GOT3 (cell line): ENCODE results near the gene PRKCG.

ENCODE experiments used
- DNase-seq: peaks from one replicate; lab custom pipeline; 2025; ENCODE audit warnings: mixed read lengths; lab: John Stamatoyannopoulos, UW

PRKCG gene

GRCh38 chr19:53898636-53899341, 16.8 kb downstream of the PRKCG start:
- no peak for DNase-seq

- DNase-seq, result no peak
These were observed 18.3 kb downstream of the PRKCG start for GRCh38 chr19:53900191-53900860.

- no peak for DNase-seq
These were observed 21.2 kb downstream of the PRKCG start for GRCh38 chr19:53903055-53903680.

- DNase-seq, result no peak
These were observed 22.9 kb downstream of the PRKCG start for GRCh38 chr19:53904909-53905308.

GRCh38 chr19:53905787-53906186, 23.8 kb downstream of the PRKCG start:
- DNase-seq, result no peak

GRCh38 chr19:53906211-53907192, 24.5 kb downstream of the PRKCG start:
- no peak for DNase-seq

GRCh38 chr19:53907193-53907581, 25.2 kb downstream of the PRKCG start:
- DNase-seq, result no peak

GRCh38 chr19:53907690-53908089, 25.7 kb downstream of the PRKCG start:
- no peak for DNase-seq

- no peak for DNase-seq
These were observed 26.3 kb downstream of the PRKCG start for GRCh38 chr19:53908106-53908934.

- DNase-seq, result no peak
These were observed 27.0 kb downstream of the PRKCG start, which contains the start of gene CACNG7 for GRCh38 chr19:53908935-53909415. CACNG7 (plus strand) TSS chr19:53909278; CDS start chr19:53912832, 3,554 bp downstream.

GRCh38 chr19:53909471-53910169, 27.6 kb downstream of the PRKCG start:
- no peak for DNase-seq

- no peak for DNase-seq
These were observed 28.1 kb downstream of the PRKCG start for GRCh38 chr19:53910170-53910518.

- no peak for DNase-seq
These were observed 30.7 kb downstream of the PRKCG start for GRCh38 chr19:53912653-53913052.

GRCh38 chr19:53915000-53915399, 33.0 kb downstream of the PRKCG start:
- no peak for DNase-seq

- DNase-seq, result no peak
These were observed 34.0 kb downstream of the PRKCG start for GRCh38 chr19:53916004-53916403.

GRCh38 chr19:53917356-53917755, 35.4 kb downstream of the PRKCG start:
- DNase-seq, result no peak

GRCh38 chr19:53927739-53928138, 45.7 kb downstream of the PRKCG start:
- no peak for DNase-seq

GRCh38 chr19:53936029-53936428, 54.0 kb downstream of the PRKCG start:
- no peak for DNase-seq

GRCh38 chr19:53942001-53942786, 60.2 kb downstream of the PRKCG start:
- DNase-seq, result no peak
